PFSK-1 (cell line): ENCODE measurements around the gene JAM2.

Experiments
- FOXP2 ChIP-seq: optimal IDR thresholded peaks from 2 replicates; pipeline ENCODE3; 2011; ENCODE audit warnings: borderline replicate concordance, control low read depth, inconsistent platforms; ENCODE audit not compliant: insufficient read depth; ENCODE audit errors: extremely low read length, extremely low read depth
- POLR2AphosphoS5 ChIP-seq: IDR thresholded peaks from 2 replicates; pipeline ENCODE4 v1.6.1; 2012; ENCODE audit warnings: low read depth, mild to moderate bottlenecking, control low read depth, low read length, moderate library complexity
- REST ChIP-seq, 2 experiments: IDR thresholded peaks; 2 replicates each; pipeline versions ENCODE4 v1.6.1 to v1.8.0; 2011 to 2012; ENCODE audit warnings: low read depth in 2 of 2, low read length in 2 of 2, control low read depth in 1 of 2, inconsistent platforms in 1 of 2, mild to moderate bottlenecking in 1 of 2, moderate library complexity in 1 of 2; ENCODE audit not compliant: insufficient read depth in 1 of 2
- SIN3A ChIP-seq: IDR thresholded peaks from 2 replicates; pipeline ENCODE4 v1.6.1; 2012; ENCODE audit warnings: mild to moderate bottlenecking, low read length, moderate library complexity, borderline replicate concordance; ENCODE audit not compliant: insufficient read depth
- TAF1 ChIP-seq: IDR thresholded peaks from 2 replicates; pipeline ENCODE4 v1.6.1; 2012; ENCODE audit warnings: low read length, control low read depth, borderline replicate concordance; ENCODE audit not compliant: insufficient read depth

The JAM2 gene

GRCh38 chr21:25717491-25718147 lies 78.6 kb downstream of the JAM2 start:
- TF ChIP-seq SIN3A: no peak
- no peak for TF ChIP-seq REST (IDR thresholded peaks at IDR 0.05; ENCODE audit: insufficient read depth in 1 of 2, low read depth in 2 of 2, low read length in 2 of 2)
- TF ChIP-seq FOXP2: no peak
- TF ChIP-seq POLR2AphosphoS5: no peak
- no peak for TF ChIP-seq TAF1

GRCh38 chr21:25721987-25722386 lies 82.9 kb downstream of the JAM2 start:
- no peak for TF ChIP-seq REST (IDR thresholded peaks at IDR 0.05; ENCODE audit: insufficient read depth in 1 of 2, low read depth in 2 of 2, low read length in 2 of 2)
- TF ChIP-seq SIN3A: no peak
- TF ChIP-seq FOXP2: no peak
- no peak for TF ChIP-seq POLR2AphosphoS5
- TF ChIP-seq TAF1: no peak

GRCh38 chr21:25722631-25723030 lies 83.6 kb downstream of the JAM2 start:
- TF ChIP-seq FOXP2: no peak
- TF ChIP-seq SIN3A: no peak
- TF ChIP-seq REST (IDR thresholded peaks at IDR 0.05; ENCODE audit: insufficient read depth in 1 of 2, low read depth in 2 of 2, low read length in 2 of 2): no peak
- no peak for TF ChIP-seq TAF1
- TF ChIP-seq POLR2AphosphoS5: no peak

GRCh38 chr21:25732091-25732760 lies 93.2 kb downstream of the JAM2 start:
- TF ChIP-seq REST (IDR thresholded peaks at IDR 0.05; ENCODE audit: insufficient read depth in 1 of 2, low read depth in 2 of 2, low read length in 2 of 2): no peak
- no peak for TF ChIP-seq TAF1
- TF ChIP-seq POLR2AphosphoS5: no peak
- TF ChIP-seq SIN3A: no peak
